Measurements from ENCODE around the gene SUMF2.
"Not testable (repeated sequence)": the region's sequence is repeated elsewhere in the genome, so short reads cannot be mapped to it uniquely, and the experiment has no call there.

SUMF2 gene

DNA sequence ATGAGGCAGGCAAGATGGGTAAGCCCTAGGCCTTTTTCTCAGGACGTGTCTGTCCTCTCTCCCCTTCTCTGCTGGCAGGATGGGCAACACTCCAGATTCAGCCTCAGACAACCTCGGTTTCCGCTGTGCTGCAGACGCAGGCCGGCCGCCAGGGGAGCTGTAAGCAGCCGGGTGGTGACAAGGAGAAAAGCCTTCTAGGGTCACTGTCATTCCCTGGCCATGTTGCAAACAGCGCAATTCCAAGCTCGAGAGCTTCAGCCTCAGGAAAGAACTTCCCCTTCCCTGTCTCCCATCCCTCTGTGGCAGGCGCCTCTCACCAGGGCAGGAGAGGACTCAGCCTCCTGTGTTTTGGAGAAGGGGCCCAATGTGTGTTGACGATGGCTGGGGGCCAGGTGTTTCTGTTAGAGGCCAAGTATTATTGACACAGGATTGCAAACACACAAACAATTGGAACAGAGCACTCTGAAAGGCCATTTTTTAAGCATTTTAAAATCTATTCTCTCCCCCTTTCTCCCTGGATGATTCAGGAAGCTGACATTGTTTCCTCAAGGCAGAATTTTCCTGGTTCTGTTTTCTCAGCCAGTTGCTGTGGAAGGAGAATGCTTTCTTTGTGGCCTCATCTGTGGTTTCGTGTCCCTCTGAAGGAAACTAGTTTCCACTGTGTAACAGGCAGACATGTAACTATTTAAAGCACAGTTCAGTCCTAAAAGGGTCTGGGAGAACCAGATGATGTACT lies 15.5 kb downstream of the SUMF2 start:
- no peak for DNase-seq
- Mint-ChIP-seq H3K36me3 (ENCODE audit: low read depth) (peaks cover 40% of the 10 kb centered on the region), H3K4me3 (no peak overlapping the region), H3K27ac (peak overlapping the region; percentile 57), H3K27me3 (ENCODE audit: low read depth, poor library complexity) (peaks cover 3% of the 10 kb centered on the region), H3K9me3 (no peaks in the 10 kb centered on the region), H3K4me1 (peaks cover 6% of the 10 kb centered on the region)
- TF ChIP-seq, protein P1, sequence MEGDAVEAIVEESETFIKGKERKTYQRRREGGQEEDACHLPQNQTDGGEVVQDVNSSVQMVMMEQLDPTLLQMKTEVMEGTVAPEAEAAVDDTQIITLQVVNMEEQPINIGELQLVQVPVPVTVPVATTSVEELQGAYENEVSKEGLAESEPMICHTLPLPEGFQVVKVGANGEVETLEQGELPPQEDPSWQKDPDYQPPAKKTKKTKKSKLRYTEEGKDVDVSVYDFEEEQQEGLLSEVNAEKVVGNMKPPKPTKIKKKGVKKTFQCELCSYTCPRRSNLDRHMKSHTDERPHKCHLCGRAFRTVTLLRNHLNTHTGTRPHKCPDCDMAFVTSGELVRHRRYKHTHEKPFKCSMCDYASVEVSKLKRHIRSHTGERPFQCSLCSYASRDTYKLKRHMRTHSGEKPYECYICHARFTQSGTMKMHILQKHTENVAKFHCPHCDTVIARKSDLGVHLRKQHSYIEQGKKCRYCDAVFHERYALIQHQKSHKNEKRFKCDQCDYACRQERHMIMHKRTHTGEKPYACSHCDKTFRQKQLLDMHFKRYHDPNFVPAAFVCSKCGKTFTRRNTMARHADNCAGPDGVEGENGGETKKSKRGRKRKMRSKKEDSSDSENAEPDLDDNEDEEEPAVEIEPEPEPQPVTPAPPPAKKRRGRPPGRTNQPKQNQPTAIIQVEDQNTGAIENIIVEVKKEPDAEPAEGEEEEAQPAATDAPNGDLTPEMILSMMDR (IDR thresholded peaks at IDR 0.05) = no peak

- not testable (repeated sequence) for H3K27me3 Mint-ChIP-seq (ENCODE audit: low read depth, poor library complexity); H3K4me3 Mint-ChIP-seq; H3K4me1 Mint-ChIP-seq; H3K27ac Mint-ChIP-seq; H3K9me3 Mint-ChIP-seq; DNase-seq
- peaks cover 38% of the 10 kb centered on the region for H3K36me3 Mint-ChIP-seq (ENCODE audit: low read depth)
Measured at GRCh38 chr7:56080726-56081435, 16.8 kb downstream of the SUMF2 start.

- TF ChIP-seq, protein P1 (IDR thresholded peaks at IDR 0.05) = no peak
- H3K9me3 Mint-ChIP-seq = no peaks in the 10 kb centered on the region
- H3K27ac Mint-ChIP-seq = peak overlapping the region; percentile 80
Measured at GRCh38 chr7:56081626-56082340, 17.7 kb downstream of the SUMF2 start.

DNA sequence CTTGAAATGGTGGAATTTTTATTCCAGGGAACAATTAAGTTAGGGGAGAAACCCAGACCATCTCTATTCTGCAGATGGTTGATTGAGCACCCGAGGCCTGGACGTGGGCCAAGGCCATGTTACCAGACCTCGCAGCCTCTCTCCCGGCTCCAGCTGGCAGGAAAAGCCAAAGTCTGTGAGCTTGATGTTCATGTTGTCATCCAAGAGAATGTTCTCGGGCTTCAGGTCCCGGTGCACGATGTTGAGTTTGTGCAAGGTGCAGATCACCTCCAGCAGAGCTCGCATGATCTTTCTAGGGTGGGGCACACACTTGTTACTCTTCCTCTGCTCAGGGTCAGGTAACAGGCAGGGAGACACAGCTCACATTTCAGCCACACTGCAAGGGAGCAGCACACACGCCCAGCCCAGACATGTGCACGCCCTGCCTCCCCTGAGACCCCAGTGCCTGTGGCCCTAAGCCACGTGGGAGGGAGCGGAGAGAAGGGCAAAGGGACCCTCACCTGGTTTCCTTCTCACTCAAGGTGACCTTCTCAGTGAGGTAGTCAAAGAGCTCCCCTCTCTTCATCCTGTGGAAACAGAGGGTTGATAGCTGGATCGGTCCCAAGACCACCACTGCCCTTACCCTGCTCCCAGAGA lies 19.2 kb downstream of the SUMF2 start:
- TF ChIP-seq, protein P1 (IDR thresholded peaks at IDR 0.05) = no peak
- Mint-ChIP-seq H3K4me3 (no peak overlapping the region), H3K27me3 (ENCODE audit: low read depth, poor library complexity) (peaks cover 3% of the 10 kb centered on the region), H3K36me3 (ENCODE audit: low read depth) (peaks cover 35% of the 10 kb centered on the region), H3K9me3 (no peaks in the 10 kb centered on the region), H3K27ac (peak overlapping the region; percentile 81), H3K4me1 (peaks cover 6% of the 10 kb centered on the region)
- no peak for DNase-seq

More at GRCh38 chr7:56081626-56082340, 17.7 kb downstream of the SUMF2 start:
- Mint-ChIP-seq H3K4me1 (peaks cover 6% of the 10 kb centered on the region), H3K27me3 (ENCODE audit: low read depth, poor library complexity) (peaks cover 3% of the 10 kb centered on the region), H3K36me3 (ENCODE audit: low read depth) (peaks cover 36% of the 10 kb centered on the region), H3K4me3 (no peak overlapping the region)
- DNase-seq = no peak

- H3K27ac Mint-ChIP-seq = no peak overlapping the region
Measured at GRCh38 chr7:56086761-56087160, 22.7 kb downstream of the SUMF2 start.

More at GRCh38 chr7:56086761-56087160, 22.7 kb downstream of the SUMF2 start:
- Mint-ChIP-seq H3K27me3 (ENCODE audit: low read depth, poor library complexity) (peaks cover 3% of the 10 kb centered on the region), H3K4me1 (peaks cover 6% of the 10 kb centered on the region), H3K9me3 (no peaks in the 10 kb centered on the region), H3K4me3 (no peak overlapping the region), H3K36me3 (ENCODE audit: low read depth) (peaks cover 22% of the 10 kb centered on the region)
- no peak for DNase-seq
- TF ChIP-seq, protein P1 (IDR thresholded peaks at IDR 0.05) = no peak

All from nephron progenitor cell (in vitro differentiated cells).